T-cell (primary cell): ENCODE measurements around the gene ESCO1. TPM values are rescaled to one million over a fixed set of nuclear protein-coding genes. Genes with fewer than 3 reads are reported as not detected.

ENCODE experiments used
- ATAC-seq, 4 experiments: fragments of 200-7000 bp in 3 of 4; fragments of 150-1000 bp in 1 of 4; cut with Tn5 transposase; replicated peaks in 1 of 4; 1 replicate in 3 of 4; 2 replicates in 1 of 4; pipeline ENCODE4 v1.10.0; 2021; ENCODE audit warnings: moderate library complexity in 3 of 4, mild to moderate bottlenecking in 2 of 4, moderate number of reproducible peaks in 1 of 4
- CTCF ChIA-PET, 2 donors: fragments of 300-600 bp; sonication (Branson Sonifier 250); formaldehyde crosslinking; loops; one replicate each; lab custom pipeline; 2022; ENCODE audit warnings: antibody characterized with exemption in 2 of 2; lab: Charles Lee
- POLR2A ChIA-PET, 2 donors: fragments of 300-600 bp; sonication (Branson Sonifier 250); formaldehyde crosslinking; loops; one replicate each; lab custom pipeline; 2022; ENCODE audit warnings: antibody characterized with exemption in 2 of 2; lab: Charles Lee
- DNase-seq, 35 experiments: peaks; one replicate each; pipeline versions ENCODE4 v3.0.0 to v3.0.0-alpha.2; 2013 to 2023
- H3K27ac ChIP-seq: one replicate; pipeline ENCODE4 v1.5.1; 2013; ENCODE audit warnings: low read length
- H3K27me3 ChIP-seq, 2 experiments: replicated peaks in 1 of 2; 1 replicate in 1 of 2; 2 replicates in 1 of 2; pipeline versions ENCODE4 v1.6.1 to v1.7.0; 2013; ENCODE audit warnings: low read length in 1 of 2, mixed read lengths in 1 of 2; ENCODE audit not compliant: control insufficient read depth in 2 of 2, insufficient read depth in 2 of 2; ENCODE audit errors: extremely low read depth in 1 of 2
- H3K36me3 ChIP-seq, 2 donors: 1 replicate in 1 of 2; 2 replicates in 1 of 2; pipeline versions ENCODE4 v1.6.1 to v1.7.0; 2013; ENCODE audit warnings: low read length in 1 of 2; ENCODE audit not compliant: control insufficient read depth in 2 of 2, insufficient read depth in 1 of 2; ENCODE audit errors: extremely low read depth in 1 of 2
- H3K4me1 ChIP-seq, 2 experiments: 1 replicate in 1 of 2; 2 replicates in 1 of 2; pipeline versions ENCODE4 v1.6.1 to v1.7.0; 2013; ENCODE audit warnings: low read length in 2 of 2, mixed read lengths in 1 of 2; ENCODE audit not compliant: insufficient read depth in 2 of 2, control insufficient read depth in 1 of 2; ENCODE audit errors: extremely low read depth in 1 of 2
- H3K4me3 ChIP-seq, 2 donors: 1 replicate in 1 of 2; 2 replicates in 1 of 2; pipeline versions ENCODE4 v1.5.1 to v1.7.0; 2013; ENCODE audit warnings: mild to moderate bottlenecking in 2 of 2, low read length in 1 of 2, moderate library complexity in 1 of 2; ENCODE audit not compliant: control insufficient read depth in 1 of 2; ENCODE audit errors: extremely low read depth in 1 of 2
- H3K9me3 ChIP-seq: 2 replicates; pipeline ENCODE4 v1.7.0; 2013
- H3K27ac Mint-ChIP-seq, 2 donors: one replicate each; pipeline ENCODE4 v1.8.0; 2020 to 2021; ENCODE audit warnings: mild to moderate bottlenecking in 2 of 2, mixed read lengths in 2 of 2
- H3K27me3 Mint-ChIP-seq, 2 donors: one replicate each; pipeline ENCODE4 v1.8.0; 2021 to 2022; ENCODE audit warnings: mixed read lengths in 2 of 2
- H3K36me3 Mint-ChIP-seq: one replicate; pipeline ENCODE4 v1.8.0; 2021; ENCODE audit warnings: mixed read lengths
- H3K4me1 Mint-ChIP-seq, 3 donors: one replicate each; pipeline ENCODE4 v1.8.0; 2020 to 2022; ENCODE audit warnings: mixed read lengths in 3 of 3, mild to moderate bottlenecking in 1 of 3
- H3K4me3 Mint-ChIP-seq, 3 donors: one replicate each; pipeline ENCODE4 v1.8.0; 2020 to 2022; ENCODE audit warnings: mild to moderate bottlenecking in 3 of 3, mixed read lengths in 3 of 3, moderate library complexity in 3 of 3
- H3K9me3 Mint-ChIP-seq, 3 donors: one replicate each; pipeline ENCODE4 v1.8.0; 2020 to 2022; ENCODE audit warnings: mixed read lengths in 3 of 3
- WGBS: methylation state at CpG from one replicate; pipeline ENCODE4 v1.1.5; 2013; ENCODE audit warnings: missing lambda C conversion rate; ENCODE audit not compliant: insufficient coverage; 5-methylcytosine and 5-hydroxymethylcytosine counted together
- total RNA-seq, 35 experiments: library from RNA in 6 of 35; stranded (reverse) in 6 of 35; fragments of 120-200 nt in 1 of 35; gene quantifications; one replicate each; pipeline versions ENCODE4 v1.2.1 to v1.2.4 and lab custom pipeline; 2013 to 2026

The ESCO1 gene
- total RNA-seq, 5 donors from 2014 or later (not counting 1 experiment from before 2014, with no cell fraction given): 24.5 to 32.6 (median 26.2) TPM

- Histone ChIP-seq H3K4me1 (no peaks in the 10 kb centered on the region), H3K4me3 (no peak overlapping the region), H3K27me3 (no peaks in the 10 kb centered on the region), H3K36me3 (no peaks in the 10 kb centered on the region), H3K9me3 (no peaks in the 10 kb centered on the region), H3K27ac (no peak overlapping the region)
- H3K4me1 Mint-ChIP-seq: no peaks in the 10 kb centered on the region
- H3K27me3 Mint-ChIP-seq: no peaks in the 10 kb centered on the region
- H3K4me3 Mint-ChIP-seq: no peak overlapping the region
- no peak overlapping the region for H3K27ac Mint-ChIP-seq
- H3K9me3 Mint-ChIP-seq: peaks cover 0 to 10% (median 6%) of the 10 kb centered on the region in 3 donors
- no peak for DNase-seq
- H3K36me3 Mint-ChIP-seq: peaks cover 19% of the 10 kb centered on the region
- no peak for ATAC-seq
- ChIA-PET POLR2A (no interaction called here), CTCF (interaction anchor here (0.6 to 0.8 kb wide), 5 partner anchors 14 to 414 kb away, joined by 3 to 5 read pairs (median 4); no protein-coding TSS in a partner anchor)
- WGBS: 95% methylated on average over 4 of the region's 13 CpGs
Measured at GRCh38 chr18:21507913-21508701, 92.4 kb downstream of the ESCO1 start.

GRCh38 chr18:21502661-21503060 lies 97.8 kb downstream of the ESCO1 start:
- no peak for DNase-seq
- Mint-ChIP-seq H3K4me3 (no peak overlapping the region), H3K4me1 (no peaks in the 10 kb centered on the region), H3K36me3 (no peaks in the 10 kb centered on the region), H3K27ac (no peak overlapping the region), H3K9me3 (no peaks in the 10 kb centered on the region), H3K27me3 (peaks cover 0 to 3% of the 10 kb centered on the region in 2 donors)
- ATAC-seq: no peak
- POLR2A ChIA-PET: no interaction called here
- Histone ChIP-seq H3K4me3 (no peak overlapping the region), H3K27ac (no peak overlapping the region), H3K9me3 (no peaks in the 10 kb centered on the region), H3K36me3 (no peaks in the 10 kb centered on the region), H3K4me1 (no peaks in the 10 kb centered on the region), H3K27me3 (peaks cover 0 to 16% of the 10 kb centered on the region in 2 experiments)
- CTCF ChIA-PET: no interaction called here
- WGBS: 81% methylated on average over 4 of the region's 7 CpGs

- H3K36me3 Mint-ChIP-seq: no peaks in the 10 kb centered on the region
- 95% methylated on average over 12 of the region's 16 CpGs for WGBS
- H3K27ac Mint-ChIP-seq: no peak overlapping the region
- no peak overlapping the region for H3K27ac ChIP-seq
- peaks cover 0 to 20% of the 10 kb centered on the region in 2 experiments for H3K27me3 ChIP-seq
- no peaks in the 10 kb centered on the region for H3K9me3 Mint-ChIP-seq
- no peak overlapping the region for H3K4me3 Mint-ChIP-seq
- H3K4me1 Mint-ChIP-seq: no peaks in the 10 kb centered on the region
- no peaks in the 10 kb centered on the region for H3K9me3 ChIP-seq
- no peaks in the 10 kb centered on the region for H3K36me3 ChIP-seq
- no peaks in the 10 kb centered on the region for H3K4me1 ChIP-seq
- ATAC-seq (no peak), DNase-seq (no peak)
- H3K4me3 ChIP-seq: no peak overlapping the region
- CTCF ChIA-PET: no interaction called here
- POLR2A ChIA-PET: no interaction called here
- peaks cover 0 to 3% of the 10 kb centered on the region in 2 donors for H3K27me3 Mint-ChIP-seq
Measured at GRCh38 chr18:21499997-21500396, 100.5 kb downstream of the ESCO1 start.

GRCh38 chr18:21496277-21496835 lies 104.1 kb downstream of the ESCO1 start:
- Histone ChIP-seq H3K4me3 (no peak overlapping the region), H3K4me1 (no peaks in the 10 kb centered on the region), H3K27me3 (peaks cover 0 to 20% of the 10 kb centered on the region in 2 experiments), H3K27ac (no peak overlapping the region), H3K9me3 (no peaks in the 10 kb centered on the region), H3K36me3 (no peaks in the 10 kb centered on the region)
- Mint-ChIP-seq H3K36me3 (no peaks in the 10 kb centered on the region), H3K4me3 (no peak overlapping the region), H3K27me3 (peaks cover 0 to 5% of the 10 kb centered on the region in 2 donors), H3K27ac (no peak overlapping the region), H3K4me1 (no peaks in the 10 kb centered on the region), H3K9me3 (no peaks in the 10 kb centered on the region)
- ATAC-seq: no peak
- 89% methylated on average over 9 of the region's 12 CpGs for whole genome bisulfite sequencing
- no peak for DNase-seq
- POLR2A ChIA-PET: no interaction called here
- CTCF ChIA-PET: no interaction called here

- Histone ChIP-seq H3K4me1 (no peaks in the 10 kb centered on the region), H3K27me3 (no peaks in the 10 kb centered on the region), H3K9me3 (no peaks in the 10 kb centered on the region), H3K4me3 (no peak overlapping the region), H3K36me3 (no peaks in the 10 kb centered on the region), H3K27ac (no peak overlapping the region)
- WGBS: no CpG with 5 or more reads among the region's 4 CpGs
- Mint-ChIP-seq H3K9me3 (no peaks in the 10 kb centered on the region), H3K36me3 (no peaks in the 10 kb centered on the region), H3K27me3 (peaks cover 1 to 3% of the 10 kb centered on the region in 2 donors), H3K4me3 (no peak overlapping the region), H3K27ac (no peak overlapping the region), H3K4me1 (no peaks in the 10 kb centered on the region)
- POLR2A ChIA-PET: no interaction called here
- ATAC-seq: no peak
- DNase-seq: no peak
- CTCF ChIA-PET: no interaction called here
Measured at GRCh38 chr18:21490748-21491147, 109.8 kb downstream of the ESCO1 start.

GRCh38 chr18:21489919-21490495 lies 110.5 kb downstream of the ESCO1 start:
- H3K36me3 ChIP-seq: no peaks in the 10 kb centered on the region
- no peaks in the 10 kb centered on the region for H3K36me3 Mint-ChIP-seq
- H3K4me1 ChIP-seq: no peaks in the 10 kb centered on the region
- H3K4me1 Mint-ChIP-seq: no peaks in the 10 kb centered on the region
- H3K27me3 Mint-ChIP-seq: peaks cover 3% of the 10 kb centered on the region in 2 donors
- no peak overlapping the region for H3K27ac Mint-ChIP-seq
- H3K9me3 Mint-ChIP-seq: no peaks in the 10 kb centered on the region
- POLR2A ChIA-PET: no interaction called here
- no peak overlapping the region for H3K27ac ChIP-seq
- H3K9me3 ChIP-seq: no peaks in the 10 kb centered on the region
- CTCF ChIA-PET: interaction anchor here (0.6 to 1.0 kb wide), 4 partner anchors 19 to 466 kb away, joined by 3 to 5 read pairs (median 3); no protein-coding TSS in a partner anchor
- no peaks in the 10 kb centered on the region for H3K27me3 ChIP-seq
- ATAC-seq: no peak
- DNase-seq: no peak
- H3K4me3 Mint-ChIP-seq: no peak overlapping the region
- 90% methylated on average over 9 of the region's 15 CpGs for WGBS
- H3K4me3 ChIP-seq: no peak overlapping the region
